Neural progenitor cell (in vitro differentiated cells): ENCODE results near the gene PRX.

ENCODE experiments used
- EZH2 ChIP-seq: fragments of 200-600 bp; sonication (generic); IDR thresholded peaks from 2 replicates; pipeline ENCODE4 v1.6.1; 2017; ENCODE audit warnings: antibody characterized with exemption, mild to moderate bottlenecking, moderate library complexity
- TF ChIP-seq, protein P1 (sequence below): fragments of 200-600 bp; sonication (generic); IDR thresholded peaks from 2 replicates; pipeline ENCODE4 v1.5.1; 2017; ENCODE audit warnings: antibody characterized with exemption, mild to moderate bottlenecking

DNA sequence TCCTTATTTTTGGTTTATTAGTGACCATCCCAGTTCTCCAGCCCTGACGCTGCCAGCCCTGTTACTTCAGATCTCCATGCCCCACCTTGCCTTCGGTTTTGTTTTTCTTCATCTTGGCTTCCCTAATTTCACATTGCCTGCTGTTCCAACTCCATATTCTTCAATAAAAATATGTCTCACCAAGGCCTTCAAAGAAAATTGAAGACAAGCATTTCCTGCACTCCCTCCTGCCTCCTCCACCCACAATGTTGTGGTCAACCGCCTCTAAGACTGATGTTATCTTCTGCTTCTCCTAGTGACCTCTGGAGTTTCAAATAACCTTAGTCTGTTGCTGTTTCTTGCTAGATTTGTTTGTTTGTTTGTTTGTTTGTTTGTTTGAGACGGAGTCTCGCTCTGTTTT, 50.1 kb downstream of the PRX start:
- TF ChIP-seq, protein P1, sequence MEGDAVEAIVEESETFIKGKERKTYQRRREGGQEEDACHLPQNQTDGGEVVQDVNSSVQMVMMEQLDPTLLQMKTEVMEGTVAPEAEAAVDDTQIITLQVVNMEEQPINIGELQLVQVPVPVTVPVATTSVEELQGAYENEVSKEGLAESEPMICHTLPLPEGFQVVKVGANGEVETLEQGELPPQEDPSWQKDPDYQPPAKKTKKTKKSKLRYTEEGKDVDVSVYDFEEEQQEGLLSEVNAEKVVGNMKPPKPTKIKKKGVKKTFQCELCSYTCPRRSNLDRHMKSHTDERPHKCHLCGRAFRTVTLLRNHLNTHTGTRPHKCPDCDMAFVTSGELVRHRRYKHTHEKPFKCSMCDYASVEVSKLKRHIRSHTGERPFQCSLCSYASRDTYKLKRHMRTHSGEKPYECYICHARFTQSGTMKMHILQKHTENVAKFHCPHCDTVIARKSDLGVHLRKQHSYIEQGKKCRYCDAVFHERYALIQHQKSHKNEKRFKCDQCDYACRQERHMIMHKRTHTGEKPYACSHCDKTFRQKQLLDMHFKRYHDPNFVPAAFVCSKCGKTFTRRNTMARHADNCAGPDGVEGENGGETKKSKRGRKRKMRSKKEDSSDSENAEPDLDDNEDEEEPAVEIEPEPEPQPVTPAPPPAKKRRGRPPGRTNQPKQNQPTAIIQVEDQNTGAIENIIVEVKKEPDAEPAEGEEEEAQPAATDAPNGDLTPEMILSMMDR: no peak
- no peak for TF ChIP-seq EZH2
